H1 (cell line): ENCODE results near the gene STRA8. TPM values are rescaled to one million over a fixed set of nuclear protein-coding genes. Genes with fewer than 3 reads are reported as not detected.

Experiments
- CTCF ChIA-PET: fragments of 300-600 bp; sonication (Branson Sonifier 250); formaldehyde crosslinking; loops from one replicate; lab custom pipeline; 2021; ENCODE audit not compliant: partially characterized antibody; lab: Charles Lee
- POLR2A ChIA-PET: fragments of 300-600 bp; sonication (Branson Sonifier 250); formaldehyde crosslinking; loops from one replicate; lab custom pipeline; 2021; ENCODE audit warnings: inconsistent platforms; ENCODE audit not compliant: partially characterized antibody; lab: Charles Lee
- DNase-seq, 2 experiments: peaks; one replicate each; pipeline versions ENCODE4 v3.0.0 to v3.0.0-alpha.2; 2010 to 2022; ENCODE audit warnings: low spot score in 2 of 2, low read depth in 1 of 2, mixed read lengths in 1 of 2
- FAIRE-seq: peaks from 2 replicates; lab custom pipeline; 2011; peaks lifted over from hg19 to GRCh38; lab: Jason Lieb, UNC
- H2AFZ ChIP-seq: 2 replicates; pipeline ENCODE4 v1.8.1; 2012; ENCODE audit warnings: low read length, inconsistent platforms
- H2AK5ac ChIP-seq: 2 replicates; pipeline ENCODE4 v1.6.1; 2013; ENCODE audit warnings: low read depth, low read length
- H2BK120ac ChIP-seq: replicated peaks from 2 replicates; pipeline ENCODE3; 2013; ENCODE audit warnings: low read depth, low read length, inconsistent platforms
- H2BK12ac ChIP-seq: 2 replicates; pipeline ENCODE4 v1.6.1; 2013; ENCODE audit warnings: low read depth, low read length
- H2BK15ac ChIP-seq: 2 replicates; pipeline ENCODE4 v1.6.1; 2013; ENCODE audit warnings: low read length
- H2BK20ac ChIP-seq: 2 replicates; pipeline ENCODE4 v1.6.1; 2013; ENCODE audit warnings: low read length
- H2BK5ac ChIP-seq: 2 replicates; pipeline ENCODE4 v1.6.1; 2013; ENCODE audit warnings: low read depth, low read length
- H3K14ac ChIP-seq: 2 replicates; pipeline ENCODE4 v1.6.1; 2013; ENCODE audit warnings: inconsistent platforms; ENCODE audit not compliant: insufficient read length
- H3K18ac ChIP-seq: 2 replicates; pipeline ENCODE4 v1.6.1; 2013; ENCODE audit warnings: low read length; ENCODE audit errors: extremely low read depth
- H3K23ac ChIP-seq: 2 replicates; pipeline ENCODE4 v1.6.1; 2013; ENCODE audit warnings: inconsistent platforms; ENCODE audit not compliant: insufficient read length
- H3K23me2 ChIP-seq: 2 replicates; pipeline ENCODE4 v1.6.1; 2013; ENCODE audit warnings: low read depth, low read length
- H3K27ac ChIP-seq: 2 replicates; pipeline ENCODE4 v1.6.1; 2011; ENCODE audit warnings: low read depth, low read length, inconsistent platforms
- H3K27me3 ChIP-seq, 4 experiments: replicated peaks in 1 of 4; 1 replicate in 1 of 4; 2 replicates in 3 of 4; pipeline versions ENCODE4 v1.6.1 to v1.8.1; 2011 to 2013; ENCODE audit warnings: low read length in 3 of 4, mild to moderate bottlenecking in 3 of 4, inconsistent platforms in 2 of 4, mixed read lengths in 2 of 4, moderate library complexity in 1 of 4; ENCODE audit not compliant: control insufficient read depth in 3 of 4, insufficient read depth in 3 of 4; ENCODE audit errors: extremely low read depth in 1 of 4
- H3K36me3 ChIP-seq, 4 experiments: 2 replicates each; pipeline versions ENCODE4 v1.6.1 to v1.8.1; 2011 to 2013; ENCODE audit warnings: mild to moderate bottlenecking in 4 of 4, low read length in 3 of 4, moderate library complexity in 2 of 4, control low read depth in 1 of 4, inconsistent platforms in 1 of 4; ENCODE audit not compliant: insufficient read depth in 4 of 4, control insufficient read depth in 2 of 4
- H3K4ac ChIP-seq: replicated peaks from 2 replicates; pipeline ENCODE3; 2013; ENCODE audit warnings: low read length, low read depth, mixed read lengths, inconsistent platforms; ENCODE audit not compliant: insufficient read length
- H3K4me1 ChIP-seq, 4 experiments: replicated peaks in 1 of 4; 1 replicate in 1 of 4; 2 replicates in 3 of 4; pipeline versions ENCODE4 v1.6.1 to v1.8.1; 2011 to 2013; ENCODE audit warnings: low read length in 3 of 4, inconsistent platforms in 2 of 4, mixed read lengths in 1 of 4; ENCODE audit not compliant: insufficient read depth in 4 of 4, control insufficient read depth in 3 of 4
- H3K4me2 ChIP-seq, 2 experiments: 2 replicates each; pipeline versions ENCODE4 v1.6.1 to v1.8.1; 2011 to 2013; ENCODE audit warnings: low read depth in 2 of 2, low read length in 2 of 2, control low read depth in 1 of 2, inconsistent platforms in 1 of 2, mild to moderate bottlenecking in 1 of 2; ENCODE audit not compliant: insufficient read depth in 1 of 2
- H3K4me3 ChIP-seq, 4 experiments: fragments of 200-600, 300-600 bp in 1 of 4; sonication (generic), shearing (Covaris generic), sonication (Bioruptor Twin) in 1 of 4; 2 replicates each; pipeline versions ENCODE4 v1.5.1 to v1.8.1; 2011 to 2016; ENCODE audit warnings: low read length in 4 of 4, low read depth in 3 of 4, control low read depth in 2 of 4, inconsistent platforms in 2 of 4, mild to moderate bottlenecking in 2 of 4, mixed read lengths in 1 of 4, moderate library complexity in 1 of 4; ENCODE audit not compliant: insufficient read depth in 2 of 4; ENCODE audit errors: extremely low read depth in 1 of 4
- H3K56ac ChIP-seq: replicated peaks from 2 replicates; pipeline ENCODE3; 2013; ENCODE audit warnings: low read depth, mild to moderate bottlenecking, mixed read lengths, low read length, inconsistent platforms; ENCODE audit not compliant: insufficient read length
- H3K79me1 ChIP-seq: 2 replicates; pipeline ENCODE4 v1.6.1; 2013; ENCODE audit warnings: low read depth, low read length, control low read depth
- H3K79me2 ChIP-seq, 2 experiments: 2 replicates each; pipeline versions ENCODE4 v1.6.1 to v1.8.1; 2012 to 2013; ENCODE audit warnings: low read length in 2 of 2, mild to moderate bottlenecking in 2 of 2, inconsistent platforms in 1 of 2; ENCODE audit not compliant: insufficient read depth in 2 of 2, control insufficient read depth in 1 of 2
- H3K9ac ChIP-seq, 4 experiments: replicated peaks in 1 of 4; 1 replicate in 1 of 4; 2 replicates in 3 of 4; pipeline versions ENCODE4 v1.6.1 to v1.8.1; 2011 to 2013; ENCODE audit warnings: low read depth in 3 of 4, low read length in 3 of 4, control low read depth in 2 of 4, mild to moderate bottlenecking in 2 of 4, moderate library complexity in 2 of 4, inconsistent platforms in 1 of 4; ENCODE audit errors: extremely low read depth in 1 of 4
- H3K9me3 ChIP-seq, 2 experiments: 2 replicates each; pipeline versions ENCODE4 v1.6.1 to v1.8.1; 2012 to 2013; ENCODE audit warnings: mild to moderate bottlenecking in 2 of 2, moderate library complexity in 2 of 2, control low read depth in 1 of 2, inconsistent platforms in 1 of 2, low read depth in 1 of 2, low read length in 1 of 2, mixed read lengths in 1 of 2; ENCODE audit not compliant: insufficient read depth in 2 of 2
- H4K20me1 ChIP-seq, 2 experiments: replicated peaks in 1 of 2; 2 replicates each; pipeline versions ENCODE3 to v1.8.1; 2011 to 2013; ENCODE audit warnings: inconsistent platforms in 2 of 2, low read length in 2 of 2, mild to moderate bottlenecking in 1 of 2; ENCODE audit not compliant: insufficient read depth in 2 of 2, control insufficient read depth in 1 of 2
- H4K5ac ChIP-seq: 2 replicates; pipeline ENCODE4 v1.6.1; 2013; ENCODE audit warnings: low read length, low read depth, mixed read lengths, inconsistent platforms; ENCODE audit not compliant: insufficient read length
- H4K8ac ChIP-seq: 2 replicates; pipeline ENCODE4 v1.8.0; 2013; ENCODE audit warnings: mild to moderate bottlenecking, moderate library complexity, low read length, inconsistent platforms; ENCODE audit not compliant: insufficient read depth; ENCODE audit errors: extremely low read depth
- H4K91ac ChIP-seq: replicated peaks from 2 replicates; pipeline ENCODE3; 2013; ENCODE audit warnings: low read length, mixed read lengths, inconsistent platforms; ENCODE audit not compliant: insufficient read length
- BRCA1 ChIP-seq: IDR thresholded peaks from 2 replicates; pipeline ENCODE4 v1.6.1; 2012; ENCODE audit warnings: low read depth, low read length, improper control_type of control experiment
- CHD1 ChIP-seq: IDR thresholded peaks from 2 replicates; pipeline ENCODE4 v1.6.1; 2012; ENCODE audit warnings: low read depth, low read length, improper control_type of control experiment
- CREB1 ChIP-seq: IDR thresholded peaks from 2 replicates; pipeline ENCODE4 v1.6.1; 2012; ENCODE audit warnings: inconsistent platforms
- GABPA ChIP-seq: IDR thresholded peaks from 2 replicates; pipeline ENCODE4 v1.6.1; 2011; ENCODE audit warnings: mild to moderate bottlenecking, low read length, moderate library complexity, borderline replicate concordance; ENCODE audit not compliant: insufficient read depth
- HDAC2 ChIP-seq, 2 experiments: fragments of 300-600 bp in 1 of 2; sonication (generic) in 1 of 2; IDR thresholded peaks; 2 replicates each; pipeline ENCODE4 v1.6.1; 2011 to 2012; ENCODE audit warnings: low read depth in 2 of 2, low read length in 2 of 2, mild to moderate bottlenecking in 2 of 2, moderate library complexity in 2 of 2, borderline replicate concordance in 1 of 2, inconsistent platforms in 1 of 2
- HDAC6 ChIP-seq: IDR thresholded peaks from one replicate; pipeline ENCODE4 v1.7.1; 2012; ENCODE audit warnings: low read depth, mild to moderate bottlenecking, inconsistent platforms, low read length, moderate library complexity
- NANOG ChIP-seq: IDR thresholded peaks from 2 replicates; pipeline ENCODE4 v1.6.1; 2011; ENCODE audit warnings: low read length, low read depth, mild to moderate bottlenecking, inconsistent platforms; ENCODE audit not compliant: insufficient read depth, poor library complexity, severe bottlenecking
- NRF1 ChIP-seq: IDR thresholded peaks from 2 replicates; pipeline ENCODE4 v1.6.1; 2011; ENCODE audit warnings: mild to moderate bottlenecking, low read depth, low read length, improper control_type of control experiment
- POLR2AphosphoS5 ChIP-seq: IDR thresholded peaks from 2 replicates; pipeline ENCODE4 v1.6.1; 2011; ENCODE audit warnings: low read depth, low read length
- RBBP5 ChIP-seq: IDR thresholded peaks from 2 replicates; pipeline ENCODE4 v1.7.1; 2012; ENCODE audit warnings: low read depth, mild to moderate bottlenecking, inconsistent platforms, low read length, moderate library complexity, borderline replicate concordance
- SP2 ChIP-seq: IDR thresholded peaks from 2 replicates; pipeline ENCODE4 v1.6.1; 2012; ENCODE audit warnings: mild to moderate bottlenecking, low read length, inconsistent platforms
- SP4 ChIP-seq: IDR thresholded peaks from 2 replicates; pipeline ENCODE4 v1.6.1; 2012; ENCODE audit warnings: low read length, inconsistent platforms
- SUZ12 ChIP-seq: fragments of 200-600 bp; sonication (generic); IDR thresholded peaks from 2 replicates; pipeline ENCODE4 v1.6.1; 2012; ENCODE audit warnings: mild to moderate bottlenecking, inconsistent platforms, low read length, moderate library complexity, mixed read lengths
- TEAD4 ChIP-seq: IDR thresholded peaks from 2 replicates; pipeline ENCODE4 v1.6.1; 2012; ENCODE audit warnings: low read depth, low read length, inconsistent platforms, mixed read lengths
- WGBS, 2 experiments: shearing (Covaris generic) in 1 of 2; methylation state at CpG; one replicate each; pipeline versions ENCODE4 v1.1.6 to v1.1.7; 2013 to 2015; ENCODE audit warnings: low lambda C conversion rate in 2 of 2, mixed read lengths in 2 of 2, inconsistent platforms in 1 of 2, low coverage in 1 of 2, missing lambda C conversion rate in 1 of 2; ENCODE audit not compliant: insufficient replicate concordance in 2 of 2, insufficient coverage in 1 of 2, insufficient read length in 1 of 2; ENCODE audit errors: extremely low coverage in 1 of 2, missing lambda C conversion rate in 1 of 2; 5-methylcytosine and 5-hydroxymethylcytosine counted together
- polyA plus RNA-seq, 7 experiments: library from polyadenylated mRNA; depleted of rRNA in 3 of 7; stranded (reverse) in 5 of 7; unstranded in 2 of 7; fragments of >200 nt in 5 of 7; fragments of 200-250 nt in 2 of 7; gene quantifications; 1 replicate in 5 of 7; 2 replicates in 1 of 7; 4 replicates in 1 of 7; pipeline versions ENCODE4 v1.2.1 to v1.2.3, GENCODE V29; 2011 to 2013; ENCODE audit warnings: missing spikeins in 2 of 7, mixed read lengths in 2 of 7
- total RNA-seq: library from RNA; stranded (reverse); fragmentation: NEBNext Ultra II Directional; extraction: Animal tissue kit (Norgen Biotek cat#: 25700); gene quantifications from 2 replicates; pipeline ENCODE4 v1.2.1, GENCODE V29; 2021

STRA8 gene
- total and polyA plus RNA-seq, 2 of the 8 experiments (the other 6 are each of a cell fraction or from before 2014, with no cell fraction given): not detected

GRCh38 chr7:135184254-135184841 is 49.3 kb upstream of the STRA8 start:
- ChIA-PET CTCF (interaction anchor here (1.1 kb wide), 1 partner anchor 16 kb away, joined by 5 read pairs; no protein-coding TSS in a partner anchor), POLR2A (interaction anchor here (1.2 kb wide), 1 partner anchor 90 kb away, joined by 3 read pairs; no protein-coding TSS in a partner anchor)
- no peak overlapping the region for H3K56ac ChIP-seq
- no peak overlapping the region for H3K27ac ChIP-seq
- H2BK120ac ChIP-seq: no peak overlapping the region
- no peak overlapping the region for H3K4me2 ChIP-seq
- no peak overlapping the region for H3K18ac ChIP-seq
- no peak overlapping the region for H3K4ac ChIP-seq
- no peak overlapping the region for H2BK20ac ChIP-seq
- H3K27me3 ChIP-seq: no peaks in the 10 kb centered on the region
- no peaks in the 10 kb centered on the region for H3K4me1 ChIP-seq
- no peak for DNase-seq
- no peaks in the 10 kb centered on the region for H3K23me2 ChIP-seq
- no peak overlapping the region for H2BK5ac ChIP-seq
- H2AFZ ChIP-seq: no peak overlapping the region
- no peak overlapping the region for H4K5ac ChIP-seq
- H4K8ac ChIP-seq: no peak overlapping the region
- no peak overlapping the region for H3K9ac ChIP-seq
- no peak overlapping the region for H2AK5ac ChIP-seq
- H3K36me3 ChIP-seq: peaks cover 2 to 13% (median 2%) of the 10 kb centered on the region in 4 experiments; a peak in 5 of 8 replicates
- H3K23ac ChIP-seq: no peak overlapping the region
- no peaks in the 10 kb centered on the region for H3K79me2 ChIP-seq
- no peak overlapping the region for H3K14ac ChIP-seq
- no peaks in the 10 kb centered on the region for H3K79me1 ChIP-seq
- 85% methylated on average over 5 of the region's 5 CpGs; no CpG with 5 or more reads in 1 of the 2 experiments for WGBS, 2 experiments
- H3K9me3 ChIP-seq: peaks cover 22 to 33% of the 10 kb centered on the region in 2 experiments
- no peak overlapping the region for H2BK15ac ChIP-seq
- no peak for FAIRE-seq
- H3K4me3 ChIP-seq: no peak overlapping the region
- no peak overlapping the region for H2BK12ac ChIP-seq
- no peak overlapping the region for H4K91ac ChIP-seq
- H4K20me1 ChIP-seq: no peaks in the 10 kb centered on the region
- TF ChIP-seq HDAC6 (no peak), BRCA1 (no peak), NRF1 (no peak), CREB1 (no peak), RBBP5 (no peak), POLR2AphosphoS5 (no peak), TEAD4 (no peak), CHD1 (no peak), SUZ12 (no peak), GABPA (no peak), SP4 (no peak), HDAC2 (IDR thresholded peaks at IDR 0.05; ENCODE audit: borderline replicate concordance in 1 of 2, low read depth in 2 of 2, low read length in 2 of 2) (no peak), SP2 (no peak), NANOG (no peak)
